Fibroblast of lung (primary cell): ENCODE results near the gene FAM135A. TPM values are rescaled to one million over a fixed set of nuclear protein-coding genes. Genes with fewer than 3 reads are reported as not detected.
"Not testable (repeated sequence)": the region's sequence is repeated elsewhere in the genome, so short reads cannot be mapped to it uniquely, and the experiment has no call there.

Experiments
- DNase-seq, 2 donors: peaks; one replicate each; pipeline versions ENCODE4 v3.0.0 to v3.0.0-alpha.2; 2010; ENCODE audit warnings: low read depth in 2 of 2
- H2AFZ ChIP-seq: 2 replicates; pipeline ENCODE4 v1.5.1; 2012; ENCODE audit warnings: low read length, control low read depth, inconsistent platforms
- H3K27ac ChIP-seq: 2 replicates; pipeline ENCODE4 v1.5.1; 2011; ENCODE audit warnings: low read length, control low read depth; ENCODE audit not compliant: insufficient read depth
- H3K27me3 ChIP-seq: 2 replicates; pipeline ENCODE4 v1.5.1; 2011; ENCODE audit warnings: mild to moderate bottlenecking, low read length; ENCODE audit not compliant: control insufficient read depth, insufficient read depth
- H3K36me3 ChIP-seq: 2 replicates; pipeline ENCODE4 v1.5.1; 2011; ENCODE audit warnings: low read length; ENCODE audit not compliant: control insufficient read depth, insufficient read depth
- H3K4me1 ChIP-seq: 2 replicates; pipeline ENCODE4 v1.5.1; 2011; ENCODE audit warnings: low read length; ENCODE audit not compliant: control insufficient read depth, insufficient read depth; ENCODE audit errors: extremely low read depth
- H3K4me2 ChIP-seq: 2 replicates; pipeline ENCODE4 v1.5.1; 2011; ENCODE audit warnings: low read length, control low read depth; ENCODE audit not compliant: insufficient read depth; ENCODE audit errors: extremely low read depth
- H3K4me3 ChIP-seq, 4 experiments: fragments of 200-600 bp in 1 of 4; sonication (generic) in 1 of 4; replicated peaks in 1 of 4; 2 replicates each; pipeline ENCODE4 v1.5.1; 2011 to 2016; ENCODE audit warnings: low read length in 4 of 4, low read depth in 3 of 4, mild to moderate bottlenecking in 3 of 4, control low read depth in 2 of 4, inconsistent platforms in 1 of 4, mixed read lengths in 1 of 4; ENCODE audit not compliant: insufficient read depth in 1 of 4; ENCODE audit errors: control extremely low read depth in 1 of 4
- H3K79me2 ChIP-seq: 2 replicates; pipeline ENCODE4 v1.5.1; 2012; ENCODE audit warnings: mild to moderate bottlenecking, low read length, inconsistent platforms; ENCODE audit not compliant: control insufficient read depth, insufficient read depth
- H3K9ac ChIP-seq: 2 replicates; pipeline ENCODE4 v1.5.1; 2011; ENCODE audit warnings: mild to moderate bottlenecking, low read length, control low read depth; ENCODE audit not compliant: insufficient read depth
- H3K9me3 ChIP-seq: 2 replicates; pipeline ENCODE4 v1.5.1; 2012; ENCODE audit warnings: low read depth, low read length; ENCODE audit not compliant: control insufficient read depth, insufficient read depth
- H4K20me1 ChIP-seq: 2 replicates; pipeline ENCODE4 v1.5.1; 2011; ENCODE audit warnings: low read length; ENCODE audit not compliant: control insufficient read depth, insufficient read depth; ENCODE audit errors: extremely low read depth
- CTCF ChIP-seq, 2 donors: IDR thresholded peaks in 1 of 2; conservative IDR thresholded peaks in 1 of 2; 1 replicate in 1 of 2; 2 replicates in 1 of 2; pipeline ENCODE4 v1.5.1; 2011 to 2012; ENCODE audit warnings: low read length in 2 of 2, control low read depth in 1 of 2, inconsistent platforms in 1 of 2, low read depth in 1 of 2, mild to moderate bottlenecking in 1 of 2
- EZH2 ChIP-seq: IDR thresholded peaks from 2 replicates; pipeline ENCODE4 v1.5.1; 2012; ENCODE audit warnings: low read length, control low read depth, mild to moderate bottlenecking; ENCODE audit errors: missing control alignments
- polyA plus RNA-seq, 2 donors: library from polyadenylated mRNA; depleted of rRNA in 1 of 2; stranded (reverse) in 1 of 2; unstranded in 1 of 2; fragments of >200 nt; gene quantifications; 2 replicates each; pipeline ENCODE4 v1.2.1, GENCODE V29; 2011 to 2012; ENCODE audit warnings: missing spikeins in 1 of 2
- total RNA-seq: library from RNA; depleted of rRNA; stranded (reverse); fragments of >200 nt; gene quantifications from 2 replicates; pipeline ENCODE4 v1.2.1, GENCODE V29; 2014

FAM135A gene
- total and polyA plus RNA-seq, 2 donors (not counting 1 experiment from before 2014, with no cell fraction given), result 7.1 to 10.2 TPM

- no peaks in the 10 kb centered on the region for H3K4me1 ChIP-seq
- H3K9me3 ChIP-seq, result no peaks in the 10 kb centered on the region
- H3K4me2 ChIP-seq, result no peak overlapping the region
- H3K9ac ChIP-seq, result no peak overlapping the region
- no peak for DNase-seq
- no peak overlapping the region for H3K4me3 ChIP-seq
- no peaks in the 10 kb centered on the region for H3K36me3 ChIP-seq
- no peaks in the 10 kb centered on the region for H3K27me3 ChIP-seq
- H4K20me1 ChIP-seq, result no peaks in the 10 kb centered on the region
- TF ChIP-seq CTCF (conservative IDR thresholded peaks at IDR 0.05 in 1 of 2, IDR thresholded peaks at IDR 0.05 in 1 of 2; ENCODE audit: low read depth in 1 of 2, low read length in 2 of 2) (no peak), EZH2 (no peak)
- H2AFZ ChIP-seq, result no peak overlapping the region
- H3K79me2 ChIP-seq, result no peaks in the 10 kb centered on the region
- H3K27ac ChIP-seq, result no peak overlapping the region
Measured at GRCh38 chr6:70445001-70445400, 31.7 kb downstream of the FAM135A start.

GRCh38 chr6:70447343-70448070, 34.2 kb downstream of the FAM135A start:
- not testable (repeated sequence) for H3K27me3 ChIP-seq, H3K9me3 ChIP-seq, H3K79me2 ChIP-seq, H3K4me3 ChIP-seq, H3K4me2 ChIP-seq, H3K27ac ChIP-seq, H2AFZ ChIP-seq, H3K4me1 ChIP-seq, H3K9ac ChIP-seq, DNase-seq, H3K36me3 ChIP-seq, H4K20me1 ChIP-seq

- not testable (repeated sequence) for H3K27me3 ChIP-seq, H3K27ac ChIP-seq, H3K4me3 ChIP-seq, H3K4me1 ChIP-seq, H3K9ac ChIP-seq, H2AFZ ChIP-seq, H3K4me2 ChIP-seq, H4K20me1 ChIP-seq, H3K79me2 ChIP-seq, H3K36me3 ChIP-seq, H3K9me3 ChIP-seq
- peak in 1 of 2 donors; percentile 7 for DNase-seq
Measured at GRCh38 chr6:70453899-70454298, 40.6 kb downstream of the FAM135A start.

GRCh38 chr6:70456735-70457134, 43.4 kb downstream of the FAM135A start:
- TF ChIP-seq EZH2 (no peak), CTCF (conservative IDR thresholded peaks at IDR 0.05 in 1 of 2, IDR thresholded peaks at IDR 0.05 in 1 of 2; ENCODE audit: low read depth in 1 of 2, low read length in 2 of 2) (no peak)
- no peaks in the 10 kb centered on the region for H3K4me1 ChIP-seq

More at GRCh38 chr6:70456735-70457134, 43.4 kb downstream of the FAM135A start:
- Histone ChIP-seq H2AFZ (no peak overlapping the region), H3K4me2 (no peak overlapping the region), H3K27ac (no peak overlapping the region), H3K4me3 (no peak overlapping the region), H3K36me3 (no peaks in the 10 kb centered on the region), H3K9ac (no peak overlapping the region), H4K20me1 (no peaks in the 10 kb centered on the region), H3K79me2 (no peaks in the 10 kb centered on the region), H3K27me3 (no peaks in the 10 kb centered on the region), H3K9me3 (no peaks in the 10 kb centered on the region)
- no peak for DNase-seq
